IPS DF 4.7 (cell line): ENCODE data around the gene HDAC9.

Experiments used
- DNase-seq: peaks from one replicate; pipeline ENCODE4 v3.0.0-alpha.2; 2013; ENCODE audit warnings: low spot score; ENCODE audit errors: extremely low read depth

HDAC9 gene

GRCh38 chr7:18831943-18832342 lies 336.4 kb downstream of the HDAC9 start:
- no peak for DNase-seq

GRCh38 chr7:18834577-18834976 lies 339.0 kb downstream of the HDAC9 start:
- no peak for DNase-seq

GRCh38 chr7:18835001-18835690 lies 339.6 kb downstream of the HDAC9 start:
- DNase-seq: no peak

GRCh38 chr7:18843979-18844378 lies 348.4 kb downstream of the HDAC9 start:
- no peak for DNase-seq

GRCh38 chr7:18844735-18845134 lies 349.2 kb downstream of the HDAC9 start:
- DNase-seq: no peak

- no peak for DNase-seq
Measured at GRCh38 chr7:18845700-18846099, 350.2 kb downstream of the HDAC9 start.

GRCh38 chr7:18846765-18847215 lies 351.2 kb downstream of the HDAC9 start:
- no peak for DNase-seq

GRCh38 chr7:18849130-18849529 lies 353.6 kb downstream of the HDAC9 start:
- no peak for DNase-seq

- no peak for DNase-seq
Measured at GRCh38 chr7:18855796-18856195, 360.2 kb downstream of the HDAC9 start.

- no peak for DNase-seq
Measured at GRCh38 chr7:18858232-18858631, 362.7 kb downstream of the HDAC9 start.

GRCh38 chr7:18859318-18859717 lies 363.8 kb downstream of the HDAC9 start:
- DNase-seq: no peak

- no peak for DNase-seq
Measured at GRCh38 chr7:18860221-18860620, 364.7 kb downstream of the HDAC9 start.

- no peak for DNase-seq
Measured at GRCh38 chr7:18861514-18862118, 366.1 kb downstream of the HDAC9 start.

GRCh38 chr7:18864967-18865366 lies 369.4 kb downstream of the HDAC9 start:
- DNase-seq: no peak

GRCh38 chr7:18866359-18867036 lies 370.9 kb downstream of the HDAC9 start:
- DNase-seq: no peak

- DNase-seq: no peak
Measured at GRCh38 chr7:18872344-18872743, 376.8 kb downstream of the HDAC9 start.

- no peak for DNase-seq
Measured at GRCh38 chr7:18873734-18874336, 378.3 kb downstream of the HDAC9 start.

- no peak for DNase-seq
Measured at GRCh38 chr7:18874880-18875279, 379.3 kb downstream of the HDAC9 start.

- DNase-seq: no peak
Measured at GRCh38 chr7:18877874-18878273, 382.3 kb downstream of the HDAC9 start.

- no peak for DNase-seq
Measured at GRCh38 chr7:18886832-18887231, 391.3 kb downstream of the HDAC9 start.

GRCh38 chr7:18889436-18889835 lies 393.9 kb downstream of the HDAC9 start:
- no peak for DNase-seq

GRCh38 chr7:18890134-18890533 lies 394.6 kb downstream of the HDAC9 start:
- DNase-seq: no peak
